GM19193 (cell line): ENCODE results near the gene ZNF428.

Experiments
- POLR2A ChIP-seq: IDR thresholded peaks from 4 replicates; pipeline ENCODE4 v1.6.1; 2011; ENCODE audit not compliant: insufficient read depth, insufficient read length; ENCODE audit errors: extremely low read depth

ZNF428 gene

DNA sequence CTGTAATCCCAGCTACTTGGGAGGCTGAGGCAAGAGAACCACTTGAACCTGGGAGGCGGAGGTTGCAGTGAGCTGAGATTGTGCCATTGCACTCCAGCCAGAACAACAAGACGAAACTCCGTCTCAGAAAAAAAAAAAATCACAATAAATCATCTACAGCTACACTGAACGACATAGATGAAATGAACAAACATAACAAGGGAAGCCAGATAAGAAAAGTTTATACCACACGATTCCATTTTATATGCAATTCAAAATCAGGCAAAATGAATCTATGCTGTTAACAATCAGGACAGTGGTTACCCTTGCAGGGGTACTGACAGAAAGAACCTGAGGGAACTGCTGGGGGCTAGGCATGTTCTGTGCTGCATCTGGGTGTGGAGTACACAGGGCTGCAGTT lies 49.8 kb downstream of the ZNF428 start:
- TF ChIP-seq POLR2A = no peak

DNA sequence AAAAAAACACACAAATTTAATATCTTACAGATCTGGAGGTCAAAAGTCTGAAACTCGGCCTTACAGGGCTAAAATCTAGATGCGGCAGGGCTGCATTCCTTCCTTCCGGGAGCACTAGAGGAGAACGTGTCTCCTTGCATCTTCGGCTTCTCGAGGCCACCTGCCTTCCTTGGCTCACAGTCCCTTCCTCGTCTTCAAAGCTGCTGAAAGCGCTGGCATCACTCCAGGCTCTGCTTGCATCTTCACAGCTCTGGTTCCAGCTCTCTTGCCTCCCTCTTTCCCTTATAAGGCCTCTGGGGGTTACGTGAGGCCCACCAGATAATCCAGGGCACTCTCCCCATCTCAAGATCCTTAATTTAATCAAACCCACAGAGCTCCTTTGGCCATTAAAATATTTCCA lies 54.6 kb downstream of the ZNF428 start:
- no peak for TF ChIP-seq POLR2A

DNA sequence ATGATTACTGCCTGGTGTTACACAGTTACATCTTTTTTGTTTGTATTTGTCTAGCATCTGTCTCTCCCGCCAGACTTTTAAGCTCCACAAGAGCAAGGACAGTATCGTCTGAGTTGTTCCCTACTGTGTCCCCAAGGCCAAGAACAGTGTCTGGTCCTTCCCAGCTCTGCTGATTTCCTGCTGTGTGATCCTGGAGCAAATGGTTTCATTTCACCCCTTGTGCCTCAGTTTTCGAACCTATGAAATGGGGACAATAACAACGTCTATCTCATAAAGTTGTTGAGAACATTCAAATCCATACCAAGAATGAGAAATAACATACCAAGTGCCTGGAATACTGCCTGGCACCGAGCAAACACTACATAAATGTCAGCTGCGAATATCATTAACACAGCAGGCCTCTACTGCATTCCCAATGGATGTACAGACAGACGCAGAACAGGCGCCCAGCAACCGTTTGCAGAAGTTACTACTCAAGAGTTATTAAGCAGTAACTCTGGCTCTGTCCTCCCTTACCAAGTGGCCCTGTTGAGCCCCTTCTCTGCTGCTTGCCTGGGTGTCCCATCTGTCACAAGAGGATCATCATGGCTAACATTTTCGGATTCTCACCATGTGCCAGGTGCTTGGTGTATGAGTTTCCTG lies 55.5 kb downstream of the ZNF428 start:
- no peak for TF ChIP-seq POLR2A

DNA sequence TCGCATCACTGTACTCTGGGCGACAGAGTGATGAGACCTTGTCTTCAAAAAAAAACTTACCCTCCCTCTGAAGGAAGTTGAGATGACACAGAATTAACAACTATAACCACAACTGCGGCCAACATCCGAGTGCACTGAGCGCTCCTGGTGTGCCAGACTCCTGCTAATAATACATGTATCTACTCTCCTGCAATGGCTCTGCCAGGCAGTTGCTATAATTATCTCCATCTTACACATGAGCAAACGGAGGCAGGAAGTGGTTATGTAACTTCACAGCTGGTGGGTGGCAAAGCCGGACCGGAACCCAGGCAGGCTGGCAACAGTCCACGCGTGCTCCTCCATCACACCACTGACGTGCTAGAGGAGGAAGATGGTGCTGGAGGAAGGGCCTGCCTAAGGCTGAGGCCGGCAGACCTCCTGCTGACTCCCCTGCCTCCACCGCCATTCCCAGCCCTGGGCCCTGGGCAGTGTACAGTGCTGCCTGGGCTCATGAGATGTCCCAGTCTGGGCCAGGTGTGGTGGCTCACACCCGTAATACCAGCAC lies 56.7 kb downstream of the ZNF428 start:
- no peak for TF ChIP-seq POLR2A

DNA sequence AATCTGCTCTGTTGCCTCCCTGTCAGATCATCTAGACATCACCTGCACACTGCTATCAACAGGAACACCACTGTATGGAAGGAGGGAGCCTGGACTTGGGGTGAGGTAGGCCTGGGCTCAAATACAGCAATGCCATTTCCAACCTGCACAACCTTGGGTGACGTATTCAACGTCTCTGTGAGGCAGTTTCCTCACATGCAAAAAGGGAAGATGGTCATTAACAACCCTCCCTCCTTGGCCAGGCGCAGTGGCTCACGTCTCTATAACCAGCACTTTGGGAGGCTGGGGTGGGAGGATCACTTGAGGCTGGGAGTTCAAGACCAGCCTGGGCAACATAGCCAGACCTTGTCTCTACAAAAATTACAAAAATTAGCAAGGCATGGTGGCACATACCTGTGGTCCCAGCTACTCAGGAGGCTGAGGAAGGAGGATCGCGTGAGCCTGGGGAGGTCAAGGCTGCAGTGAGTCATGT lies 57.2 kb downstream of the ZNF428 start:
- no peak for TF ChIP-seq POLR2A

DNA sequence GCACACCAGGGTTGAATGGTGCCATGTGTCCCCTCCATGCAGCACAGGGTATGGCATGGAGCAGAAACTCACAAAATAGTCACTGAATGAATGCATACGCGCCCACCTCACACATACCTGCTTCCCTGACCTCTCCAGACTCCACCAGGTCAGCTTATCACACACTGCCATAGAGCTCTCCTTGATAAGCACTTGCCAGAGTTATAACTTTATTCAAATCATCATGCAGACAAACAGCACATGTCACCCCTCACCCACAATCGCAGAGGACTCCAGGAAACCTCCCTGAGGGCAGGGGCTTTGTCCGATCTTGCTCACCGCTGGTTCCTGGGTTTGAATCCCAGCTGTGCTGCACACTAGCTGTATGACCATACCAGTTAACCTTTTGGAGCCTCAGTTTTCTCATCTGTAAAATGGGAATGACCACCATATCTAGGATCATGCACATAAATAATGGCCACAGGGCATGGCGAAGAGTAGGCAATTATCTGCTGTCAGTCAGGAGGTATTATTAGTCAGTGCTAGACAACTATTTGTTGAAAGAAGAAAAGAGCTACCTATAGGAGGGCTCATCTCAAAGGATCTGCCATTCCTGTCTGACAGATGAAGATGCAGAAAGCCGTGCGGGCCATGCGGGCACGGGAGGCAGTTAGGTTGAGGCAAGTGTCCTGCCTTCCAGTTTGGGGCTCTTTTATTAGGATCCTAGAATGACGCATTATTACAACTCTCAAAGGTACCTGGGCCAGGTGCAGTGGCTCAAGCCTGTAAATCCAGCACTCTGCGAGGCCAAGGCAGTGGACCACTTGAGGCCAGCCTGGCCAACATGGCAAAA lies 58.1 kb downstream of the ZNF428 start:
- TF ChIP-seq POLR2A = no peak

DNA sequence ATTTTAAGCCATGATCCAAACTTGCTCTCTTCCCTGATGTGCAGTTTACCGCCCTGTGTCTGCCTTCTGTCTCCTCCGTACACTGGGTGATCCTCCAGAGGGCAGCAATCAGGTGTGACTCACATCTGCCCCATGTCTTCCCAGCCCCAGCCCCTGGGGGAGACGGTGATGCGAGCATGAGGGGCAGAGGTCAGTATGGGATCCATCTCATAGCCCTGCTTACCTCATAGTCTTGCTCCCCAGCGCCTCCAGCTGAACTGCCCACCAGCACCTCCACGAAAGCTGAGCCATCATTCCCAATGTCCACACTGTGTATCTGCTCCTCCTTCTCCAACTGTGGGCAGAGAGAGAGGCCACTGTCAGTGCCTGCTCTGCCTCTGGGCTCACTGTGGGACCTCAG lies 58.7 kb downstream of the ZNF428 start:
- no peak for TF ChIP-seq POLR2A
